ENCODE results near the gene PRDM15.

GRCh38 chr21:41894511-41894910, 15.4 kb upstream of the PRDM15 start:
- TF ChIP-seq POLR2A (IDR thresholded peaks at IDR 0.05) (no peak), CTCF (IDR thresholded peaks at IDR 0.05) (no peak)

Data from esophagus squamous epithelium (tissue), 4 donors.